Activated CD4-positive, alpha-beta T cell treated with anti-CD3 and anti-CD28 coated beads for 36 hours (primary cell): ENCODE results near the gene CELF5. TPM values are rescaled to one million over a fixed set of nuclear protein-coding genes. Genes with fewer than 3 reads are reported as not detected.
"Not testable (repeated sequence)": the region's sequence is repeated elsewhere in the genome, so short reads cannot be mapped to it uniquely, and the experiment has no call there.

Experiments used
- ATAC-seq: fragments of 200-7000 bp; cut with Tn5 transposase; one replicate; pipeline ENCODE4 v1.10.0; 2021; ENCODE audit warnings: mild to moderate bottlenecking, moderate library complexity
- CTCF ChIA-PET: fragments of 350-600 bp; sonication (Branson Sonifier 250); formaldehyde crosslinking; loops from one replicate; lab custom pipeline; 2021; ENCODE audit warnings: antibody characterized with exemption; lab: Charles Lee
- POLR2A ChIA-PET: fragments of 350-600 bp; sonication (Branson Sonifier 250); formaldehyde crosslinking; loops from one replicate; lab custom pipeline; 2021; ENCODE audit warnings: antibody characterized with exemption, inconsistent platforms; lab: Charles Lee
- DNase-seq: peaks from one replicate; pipeline ENCODE4 v3.0.0-alpha.2; 2020
- H3K27ac Mint-ChIP-seq: one replicate; pipeline ENCODE4 v1.8.0; 2021; ENCODE audit warnings: mixed read lengths
- H3K27me3 Mint-ChIP-seq: one replicate; pipeline ENCODE4 v1.8.0; 2021; ENCODE audit warnings: mixed read lengths
- H3K36me3 Mint-ChIP-seq: one replicate; pipeline ENCODE4 v1.8.0; 2021; ENCODE audit warnings: low read depth, mixed read lengths
- H3K4me1 Mint-ChIP-seq: one replicate; pipeline ENCODE4 v1.8.0; 2021; ENCODE audit warnings: mixed read lengths
- H3K4me3 Mint-ChIP-seq: one replicate; pipeline ENCODE4 v1.8.0; 2021; ENCODE audit warnings: mild to moderate bottlenecking, moderate library complexity, mixed read lengths
- H3K9me3 Mint-ChIP-seq: one replicate; pipeline ENCODE4 v1.8.0; 2021; ENCODE audit warnings: low read depth, mixed read lengths
- intact Hi-C, 2 experiments: fragments of 100-400 bp; cut with DNase I in 1 of 2; cut with micrococcal nuclease in 1 of 2; formaldehyde crosslinking; loops; one replicate each; pipeline versions ENCODE4 v1.14.2 to v1.15.1; 2022 to 2024; cut with DNase I, micrococcal nuclease
- total RNA-seq, 2 experiments: library from RNA; stranded (reverse); gene quantifications; one replicate each; pipeline ENCODE4 v1.2.3, GENCODE V29; 2021

The CELF5 gene
- total RNA-seq, 2 experiments from 2014 or later = 0.18 to 0.21 TPM

DNA sequence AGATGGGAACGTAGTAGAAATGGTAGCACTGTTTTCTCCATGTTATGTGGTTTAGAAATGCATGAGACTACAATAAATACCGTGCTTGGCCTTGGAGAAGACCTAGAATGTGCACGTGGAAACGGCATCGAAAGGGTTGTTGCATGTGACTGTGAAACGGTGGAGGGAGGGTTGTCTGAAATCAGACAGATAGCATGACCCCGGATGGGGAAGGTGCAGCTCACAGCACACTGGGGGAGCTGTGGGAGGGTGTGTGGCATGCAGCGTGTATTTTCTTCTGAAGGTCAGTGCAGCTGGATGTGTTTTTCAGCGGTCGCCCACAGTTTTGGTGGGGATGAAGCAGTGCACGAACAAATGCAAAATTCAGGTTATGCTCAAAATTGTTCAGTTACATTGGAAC lies 63.4 kb downstream of the CELF5 start:
- Mint-ChIP-seq H3K36me3 (no peaks in the 10 kb centered on the region), H3K27me3 (peaks cover 16% of the 10 kb centered on the region), H3K4me3 (no peak overlapping the region), H3K27ac (no peak overlapping the region), H3K9me3 (no peaks in the 10 kb centered on the region), H3K4me1 (peaks cover 12% of the 10 kb centered on the region)
- no peak for DNase-seq
- intact Hi-C loops = no loop called here
- CTCF ChIA-PET = interaction anchor here (0.7 to 1.4 kb wide), 2 partner anchors 17 to 208 kb away, joined by 3 to 9 read pairs; no protein-coding TSS in a partner anchor
- POLR2A ChIA-PET = no interaction called here
- ATAC-seq = no peak

DNA sequence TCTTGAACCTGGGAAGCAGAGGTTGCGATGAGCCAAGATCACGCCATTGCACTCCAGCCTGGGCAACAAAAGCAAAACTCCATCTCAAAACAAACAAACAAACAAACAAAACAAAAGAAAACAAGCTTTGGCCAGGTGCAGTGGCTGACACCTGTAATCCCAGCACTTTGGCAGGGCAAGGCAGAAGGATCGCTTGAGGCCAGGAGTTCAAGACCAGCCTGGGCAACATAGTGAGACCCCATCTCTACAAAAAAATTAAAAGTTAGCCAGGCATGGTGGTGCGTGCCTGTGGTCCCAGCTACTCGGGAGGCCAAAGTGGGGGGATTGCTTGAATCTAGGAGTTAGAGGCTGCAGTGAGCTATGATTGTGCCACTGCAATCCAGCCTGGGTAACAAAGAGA lies 64.0 kb downstream of the CELF5 start:
- DNase-seq, H3K4me3 Mint-ChIP-seq, H3K9me3 Mint-ChIP-seq, H3K27ac Mint-ChIP-seq, POLR2A ChIA-PET, intact Hi-C loops, H3K36me3 Mint-ChIP-seq, ATAC-seq: not testable (repeated sequence)
- H3K4me1 Mint-ChIP-seq = peaks cover 12% of the 10 kb centered on the region
- CTCF ChIA-PET = interaction anchor here (0.7 to 1.4 kb wide), 2 partner anchors 17 to 208 kb away, joined by 3 to 9 read pairs; no protein-coding TSS in a partner anchor
- H3K27me3 Mint-ChIP-seq = peaks cover 16% of the 10 kb centered on the region

DNA sequence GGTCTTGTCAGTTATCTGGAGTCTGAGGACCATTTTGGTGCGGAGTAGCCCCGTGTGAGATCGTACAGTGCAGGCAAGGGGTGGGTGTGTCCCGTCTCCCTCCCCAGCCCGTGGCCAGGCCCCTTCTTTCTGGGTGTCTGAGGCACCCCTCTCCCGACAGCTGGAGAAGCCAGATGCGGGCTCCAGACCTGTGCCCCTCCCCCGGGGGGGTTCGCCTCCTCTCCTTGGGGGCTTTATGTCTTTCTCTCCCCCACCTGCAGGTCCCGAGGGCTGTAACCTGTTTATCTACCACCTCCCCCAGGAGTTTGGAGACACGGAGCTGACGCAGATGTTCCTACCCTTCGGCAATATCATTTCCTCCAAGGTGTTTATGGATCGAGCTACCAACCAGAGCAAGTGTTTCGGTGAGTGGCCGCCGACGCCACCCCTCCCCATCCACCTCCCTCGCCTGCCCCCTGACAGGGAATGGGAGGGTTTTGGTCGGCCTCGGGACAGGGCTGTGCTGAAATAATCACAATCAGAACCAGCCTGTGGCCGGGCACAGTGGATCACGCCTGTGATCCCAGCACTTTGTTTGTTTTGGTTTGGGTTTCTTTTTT lies 65.6 kb downstream of the CELF5 start:
- H3K36me3 Mint-ChIP-seq = no peaks in the 10 kb centered on the region
- DNase-seq (no peak), ATAC-seq (no peak)
- H3K4me3 Mint-ChIP-seq = no peak overlapping the region
- intact Hi-C loops = no loop called here
- peaks cover 14% of the 10 kb centered on the region for H3K27me3 Mint-ChIP-seq
- CTCF ChIA-PET = interaction anchor here (1.9 kb wide), 1 partner anchor 12 kb away, joined by 4 read pairs; no protein-coding TSS in a partner anchor
- POLR2A ChIA-PET = no interaction called here
- H3K4me1 Mint-ChIP-seq = peaks cover 2% of the 10 kb centered on the region
- H3K9me3 Mint-ChIP-seq = no peaks in the 10 kb centered on the region
- H3K27ac Mint-ChIP-seq = no peak overlapping the region

DNA sequence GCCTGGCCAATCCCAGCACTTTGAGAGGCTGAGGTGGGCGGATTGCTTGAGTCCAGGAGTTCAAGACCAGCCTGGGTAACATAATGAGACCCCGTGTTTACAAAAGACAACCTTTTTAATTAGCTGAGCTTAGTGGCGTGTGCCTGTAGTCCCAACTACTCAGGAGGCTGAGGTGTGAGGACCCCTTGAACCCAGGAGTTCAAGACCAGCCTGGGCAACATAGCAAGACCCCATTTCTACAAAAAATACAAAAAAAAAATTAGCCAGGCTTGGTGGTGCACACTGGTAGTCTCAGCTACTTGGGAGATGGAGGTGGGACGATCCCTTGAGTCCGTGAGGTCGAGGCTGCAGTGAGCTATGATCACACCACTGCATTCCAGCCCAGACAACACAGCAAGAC lies 66.4 kb downstream of the CELF5 start:
- DNase-seq, H3K9me3 Mint-ChIP-seq, H3K4me1 Mint-ChIP-seq, POLR2A ChIA-PET, H3K36me3 Mint-ChIP-seq, ATAC-seq, H3K4me3 Mint-ChIP-seq, intact Hi-C loops, H3K27ac Mint-ChIP-seq: not testable (repeated sequence)
- CTCF ChIA-PET = interaction anchor here (1.9 kb wide), 1 partner anchor 11 kb away, joined by 4 read pairs; no protein-coding TSS in a partner anchor
- H3K27me3 Mint-ChIP-seq = peaks cover 14% of the 10 kb centered on the region

DNA sequence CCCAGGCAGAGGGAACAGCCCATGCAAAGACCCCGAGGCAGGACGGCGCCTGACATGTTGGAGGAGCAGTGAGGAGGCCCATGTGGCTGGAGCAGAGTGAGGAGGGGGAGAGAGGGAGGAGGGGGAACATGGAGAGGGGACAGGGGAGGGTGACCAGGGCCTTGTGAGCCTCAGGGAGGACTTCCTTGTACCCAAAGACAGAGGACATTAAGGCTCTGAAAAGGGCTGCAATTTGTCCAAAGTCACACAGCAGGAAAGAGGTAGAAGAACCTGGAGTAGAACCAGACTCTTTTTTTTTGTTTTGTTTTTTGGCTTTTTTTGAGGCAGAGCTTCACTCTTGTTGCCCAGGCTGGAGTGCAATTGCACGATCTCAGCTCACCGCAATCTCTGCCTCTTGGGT lies 67.2 kb downstream of the CELF5 start:
- no peaks in the 10 kb centered on the region for H3K36me3 Mint-ChIP-seq
- DNase-seq (no peak), ATAC-seq (no peak)
- H3K27ac Mint-ChIP-seq = no peak overlapping the region
- ChIA-PET CTCF (interaction anchor here (1.3 kb wide), 1 partner anchor 11 kb away, joined by 4 read pairs; no protein-coding TSS in a partner anchor), POLR2A (no interaction called here)
- intact Hi-C loops = no loop called here
- H3K4me3 Mint-ChIP-seq = no peak overlapping the region
- H3K27me3 Mint-ChIP-seq = peaks cover 13% of the 10 kb centered on the region
- no peaks in the 10 kb centered on the region for H3K9me3 Mint-ChIP-seq
- H3K4me1 Mint-ChIP-seq = no peaks in the 10 kb centered on the region

DNA sequence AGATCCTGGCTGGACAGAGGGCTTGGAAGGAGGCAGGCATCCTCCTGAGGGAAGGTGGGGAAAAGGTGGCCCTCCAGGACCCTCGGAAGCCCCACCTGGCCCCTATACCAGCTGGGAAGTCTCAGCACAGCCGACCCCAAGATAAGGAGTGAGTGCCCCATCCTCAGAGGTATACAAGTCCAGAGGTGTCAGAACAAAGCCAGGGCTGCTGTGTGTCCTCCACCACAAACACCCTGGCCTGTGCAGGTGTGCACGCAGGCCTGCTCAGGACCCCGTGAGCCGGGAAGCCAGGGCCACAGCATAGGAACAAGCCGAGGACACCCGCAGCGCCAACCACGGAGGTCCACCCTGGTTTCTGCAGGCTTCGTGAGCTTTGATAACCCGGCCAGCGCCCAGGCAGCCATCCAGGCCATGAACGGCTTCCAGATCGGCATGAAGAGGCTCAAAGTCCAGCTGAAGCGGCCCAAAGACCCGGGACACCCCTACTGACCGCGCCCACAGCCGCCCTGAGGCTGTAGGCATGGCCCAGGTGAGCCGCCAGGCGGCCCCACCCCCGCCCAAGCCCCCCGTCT lies 68.6 kb downstream of the CELF5 start:
- Mint-ChIP-seq H3K4me3 (no peak overlapping the region), H3K36me3 (no peaks in the 10 kb centered on the region), H3K9me3 (no peaks in the 10 kb centered on the region), H3K27ac (no peak overlapping the region), H3K27me3 (peaks cover 11% of the 10 kb centered on the region), H3K4me1 (no peaks in the 10 kb centered on the region)
- CTCF ChIA-PET = interaction anchor here (0.6 to 1.7 kb wide), 4 partner anchors 9 to 53 kb away, joined by 3 to 5 read pairs (median 4); no protein-coding TSS in a partner anchor
- intact Hi-C loops = no loop called here
- POLR2A ChIA-PET = no interaction called here
- ATAC-seq (no peak), DNase-seq (no peak)

DNA sequence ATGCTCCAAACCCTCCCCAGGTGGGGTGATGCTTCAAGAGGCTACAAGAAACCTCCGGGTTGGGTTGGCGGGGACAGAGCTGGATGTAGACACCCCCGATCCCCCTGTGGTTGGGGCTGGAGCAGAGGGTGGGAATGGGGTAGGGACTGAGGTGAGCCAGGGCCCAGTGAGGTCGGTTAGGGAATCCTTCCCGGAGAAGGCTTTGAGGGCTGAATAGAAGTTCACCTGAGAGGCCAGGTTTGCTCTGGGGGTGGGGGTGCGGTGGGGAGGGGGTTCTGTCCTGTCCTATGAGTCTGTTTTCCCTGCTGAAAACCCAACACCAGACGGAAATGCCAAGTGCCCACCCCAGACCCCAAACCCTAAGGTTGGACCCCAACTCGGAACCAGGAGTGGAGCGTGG lies 69.1 kb downstream of the CELF5 start:
- H3K36me3 Mint-ChIP-seq = no peaks in the 10 kb centered on the region
- H3K4me3 Mint-ChIP-seq = no peak overlapping the region
- H3K27ac Mint-ChIP-seq = no peak overlapping the region
- intact Hi-C loops = no loop called here
- peaks cover 11% of the 10 kb centered on the region for H3K27me3 Mint-ChIP-seq
- CTCF ChIA-PET = interaction anchor here (0.6 to 1.7 kb wide), 2 partner anchors 11 to 30 kb away, joined by 3 to 5 read pairs; no protein-coding TSS in a partner anchor
- no peaks in the 10 kb centered on the region for H3K9me3 Mint-ChIP-seq
- POLR2A ChIA-PET = no interaction called here
- H3K4me1 Mint-ChIP-seq = no peaks in the 10 kb centered on the region
- ATAC-seq (no peak), DNase-seq (no peak)

DNA sequence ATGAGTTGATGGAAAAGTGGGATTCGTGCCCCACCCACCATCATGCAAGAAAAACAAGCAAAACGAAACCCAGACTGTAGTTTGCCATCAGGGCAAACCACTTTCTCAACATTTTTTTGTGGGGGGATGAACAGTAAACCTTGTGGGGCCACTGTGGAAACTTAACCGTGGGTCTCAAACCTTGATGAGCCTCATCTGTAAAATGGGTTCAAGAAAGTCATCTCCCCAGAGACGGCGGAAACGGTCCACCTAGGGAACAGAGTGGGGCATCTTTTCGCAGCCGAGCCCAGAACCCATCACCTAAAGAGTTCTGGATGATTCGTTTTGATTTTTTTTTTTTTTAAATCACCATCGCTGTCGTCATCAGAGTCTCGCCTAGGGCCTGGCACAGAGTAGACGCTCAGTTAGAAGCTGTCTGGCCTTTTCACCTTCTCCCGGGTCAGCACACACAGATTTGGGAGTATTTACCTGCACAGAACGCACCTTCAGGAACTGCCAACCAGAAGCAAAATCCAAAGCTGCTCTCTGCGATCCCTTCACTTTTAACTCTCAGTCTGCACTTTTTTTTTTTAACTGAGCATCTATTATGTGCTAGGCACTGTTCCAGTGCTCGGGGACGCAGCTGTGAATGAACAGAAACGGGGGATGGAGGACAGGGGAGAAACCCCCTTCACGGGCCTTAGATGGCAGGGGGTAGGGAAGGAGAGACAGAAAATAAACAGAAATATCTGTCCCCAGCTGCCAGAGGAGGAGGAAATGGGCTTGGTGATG lies 69.8 kb downstream of the CELF5 start:
- no peak overlapping the region for H3K4me3 Mint-ChIP-seq
- no peaks in the 10 kb centered on the region for H3K36me3 Mint-ChIP-seq
- peaks cover 11% of the 10 kb centered on the region for H3K27me3 Mint-ChIP-seq
- CTCF ChIA-PET = interaction anchor here (0.6 to 1.7 kb wide), 3 partner anchors 11 to 753 kb away, joined by 3 to 5 read pairs (median 4); no protein-coding TSS in a partner anchor
- no peaks in the 10 kb centered on the region for H3K9me3 Mint-ChIP-seq
- ATAC-seq (no peak), DNase-seq (no peak)
- POLR2A ChIA-PET = no interaction called here
- H3K27ac Mint-ChIP-seq = no peak overlapping the region
- H3K4me1 Mint-ChIP-seq = no peaks in the 10 kb centered on the region
- intact Hi-C loops = no loop called here

DNA sequence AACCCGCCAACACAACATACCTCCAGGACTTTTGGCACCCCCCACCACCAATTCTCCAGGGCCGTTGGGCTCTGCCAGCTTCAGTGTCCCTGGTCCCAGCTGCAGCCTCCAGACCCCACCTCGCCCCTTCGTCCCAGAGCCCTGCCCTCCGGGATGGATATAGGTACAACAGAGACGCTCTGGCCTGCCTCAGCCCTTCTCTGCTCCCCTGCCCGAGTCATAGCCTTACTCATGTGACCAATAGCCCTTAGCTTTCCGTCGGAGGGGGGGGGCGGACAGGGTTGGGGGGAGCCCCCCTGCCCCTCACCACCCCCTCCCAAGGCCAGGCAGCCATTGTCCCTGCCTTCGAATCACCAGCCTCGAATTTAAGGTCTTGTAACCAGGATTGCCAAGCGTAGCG lies 71.1 kb downstream of the CELF5 start:
- Mint-ChIP-seq H3K4me3 (no peak overlapping the region), H3K27ac (no peak overlapping the region), H3K36me3 (no peaks in the 10 kb centered on the region), H3K4me1 (no peaks in the 10 kb centered on the region), H3K9me3 (no peaks in the 10 kb centered on the region), H3K27me3 (peaks cover 11% of the 10 kb centered on the region)
- ChIA-PET POLR2A (no interaction called here), CTCF (interaction anchor here (1.1 kb wide), 1 partner anchor 9 kb away, joined by 4 read pairs; no protein-coding TSS in a partner anchor)
- DNase-seq (no peak), ATAC-seq (no peak)
- intact Hi-C loops = no loop called here

DNA sequence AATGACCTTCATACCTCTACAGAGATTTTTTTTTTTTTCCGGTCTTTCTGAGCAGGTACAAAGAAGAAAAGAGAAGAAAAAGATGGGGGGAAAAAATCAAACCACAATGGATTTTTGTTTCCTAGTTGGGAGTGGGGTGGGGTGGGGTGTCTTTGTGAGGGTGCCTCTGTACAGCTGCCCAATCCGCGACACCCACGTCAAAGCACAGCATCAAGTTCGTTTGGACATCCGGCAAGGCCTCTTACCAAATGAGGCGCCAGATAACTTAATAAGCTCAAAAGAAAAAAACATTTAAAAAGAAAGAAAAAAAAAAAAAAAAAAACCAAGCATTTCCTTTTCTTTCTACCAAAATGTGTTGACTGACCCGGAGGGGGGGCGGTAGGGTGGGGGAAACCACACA lies 71.6 kb downstream of the CELF5 start:
- ChIA-PET POLR2A (no interaction called here), CTCF (interaction anchor here (1.1 kb wide), 1 partner anchor 8 kb away, joined by 4 read pairs; no protein-coding TSS in a partner anchor)
- DNase-seq (no peak), ATAC-seq (no peak)
- intact Hi-C loops = no loop called here
- Mint-ChIP-seq H3K27ac (no peak overlapping the region), H3K4me3 (no peak overlapping the region), H3K4me1 (no peaks in the 10 kb centered on the region), H3K9me3 (no peaks in the 10 kb centered on the region), H3K27me3 (peaks cover 11% of the 10 kb centered on the region), H3K36me3 (no peaks in the 10 kb centered on the region)

DNA sequence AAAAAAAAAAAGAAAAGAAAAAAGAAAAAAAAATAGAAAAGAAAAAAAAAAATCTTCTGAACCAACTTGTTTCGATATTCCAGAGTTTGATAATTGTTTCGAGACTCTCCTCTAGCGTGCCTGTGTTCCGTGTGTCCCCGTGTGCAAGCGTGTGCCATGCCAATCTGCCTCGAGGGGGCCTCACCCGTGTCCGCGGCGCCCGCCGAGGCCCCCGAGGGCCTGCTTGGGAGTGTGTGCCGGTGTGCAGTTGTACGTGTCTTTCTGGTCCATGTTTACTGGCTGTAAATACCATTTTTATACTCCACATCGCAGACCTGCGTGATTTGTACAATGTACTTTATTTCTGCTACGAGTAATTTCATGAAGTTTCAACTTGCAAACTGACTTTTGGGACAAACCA lies 72.0 kb downstream of the CELF5 start:
- no peaks in the 10 kb centered on the region for H3K4me1 Mint-ChIP-seq
- H3K27me3 Mint-ChIP-seq = peaks cover 11% of the 10 kb centered on the region
- CTCF ChIA-PET = interaction anchor here (1.1 kb wide), 1 partner anchor 8 kb away, joined by 4 read pairs; no protein-coding TSS in a partner anchor
- no peaks in the 10 kb centered on the region for H3K9me3 Mint-ChIP-seq
- ATAC-seq = no peak
- DNase-seq = no peak
- no peaks in the 10 kb centered on the region for H3K36me3 Mint-ChIP-seq
- POLR2A ChIA-PET = no interaction called here
- H3K27ac Mint-ChIP-seq = no peak overlapping the region
- H3K4me3 Mint-ChIP-seq = no peak overlapping the region
- intact Hi-C loops = no loop called here
